ENCODE data around the gene PAPOLB.
"Not testable (repeated sequence)": the region's sequence is repeated elsewhere in the genome, so short reads cannot be mapped to it uniquely, and the experiment has no call there.

PAPOLB gene

DNA sequence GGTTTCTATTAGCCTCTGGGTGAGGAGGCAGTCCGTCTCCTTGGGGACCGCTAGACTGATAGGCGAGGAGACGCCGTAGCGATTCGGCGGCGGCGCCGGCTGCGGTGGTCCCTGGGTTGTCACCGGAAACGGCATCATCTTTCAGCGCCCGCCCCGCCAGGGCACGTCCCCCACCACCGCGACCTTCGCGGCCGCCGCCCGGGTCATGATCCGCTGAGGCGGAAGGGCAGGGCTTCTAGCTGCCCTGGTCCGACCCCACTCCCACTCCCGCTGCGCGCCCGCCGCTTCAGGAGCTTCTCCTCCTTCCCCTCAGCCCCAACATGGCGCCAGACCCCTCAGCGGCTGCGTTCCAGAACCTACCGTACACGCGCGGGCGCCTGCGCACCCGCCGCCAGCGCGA, at the start of gene PAPOLB:
Gene PAPOLB (minus strand): TSS at position 358 of the 400 bp plus-strand sequence. CDS start 220 bp downstream, at position 138.
- no peak for DNase-seq (ENCODE audit: low spot score)

DNA sequence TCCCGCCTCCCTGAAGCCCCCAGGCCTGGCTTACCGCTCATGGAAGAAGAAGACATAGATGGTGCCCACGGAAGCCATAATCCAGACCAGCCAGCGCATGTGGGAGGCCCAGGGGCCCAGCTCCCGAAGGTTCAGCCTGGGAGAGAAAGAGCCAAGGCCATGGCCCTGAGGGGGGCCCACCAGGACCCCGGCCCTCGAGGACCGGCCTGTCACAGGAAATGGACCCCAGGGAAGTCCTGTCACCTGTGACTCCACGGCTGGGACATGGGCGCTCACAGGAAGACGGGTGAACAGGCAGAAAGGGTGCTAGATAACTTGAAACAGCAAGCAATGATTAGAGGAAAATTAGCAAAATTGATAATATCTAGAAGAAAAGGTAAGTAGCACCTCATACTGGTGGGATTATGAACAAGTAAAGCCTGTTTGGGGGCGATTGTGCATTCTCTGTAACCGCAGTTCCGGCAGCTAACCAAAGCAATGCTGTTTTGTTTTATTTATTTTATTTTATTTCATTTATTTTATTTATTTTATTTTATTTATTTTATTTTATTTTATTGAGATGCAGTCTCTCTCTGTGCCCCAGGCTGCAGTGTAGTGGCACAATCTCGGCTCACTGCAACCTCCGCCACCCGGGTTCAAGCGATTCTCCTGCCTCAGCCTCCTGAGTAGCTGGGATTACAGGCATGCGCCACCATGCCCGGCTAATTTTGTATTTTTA, 49.4 kb upstream of the PAPOLB start:
- DNase-seq (ENCODE audit: low spot score): no peak

DNA sequence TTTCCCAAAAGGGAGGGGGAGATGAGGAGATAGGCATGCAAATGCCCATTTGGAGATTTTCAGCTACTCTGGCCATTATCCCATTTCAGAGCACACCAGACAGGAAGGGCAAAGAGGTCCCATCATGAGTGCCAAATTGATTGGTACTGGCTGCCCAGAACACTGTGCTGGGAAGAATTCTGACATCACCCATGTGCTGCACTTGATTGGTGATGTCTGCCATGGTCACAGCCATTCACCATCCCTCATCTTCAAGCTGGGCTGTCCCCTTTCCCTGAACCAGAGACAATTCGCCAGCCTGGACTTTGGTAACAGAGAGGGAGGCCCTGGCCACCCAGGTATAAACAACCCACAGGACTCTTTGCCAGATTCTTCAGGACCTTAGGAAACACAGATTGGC, 44.9 kb upstream of the PAPOLB start:
- no peak for DNase-seq (ENCODE audit: low spot score)

DNA sequence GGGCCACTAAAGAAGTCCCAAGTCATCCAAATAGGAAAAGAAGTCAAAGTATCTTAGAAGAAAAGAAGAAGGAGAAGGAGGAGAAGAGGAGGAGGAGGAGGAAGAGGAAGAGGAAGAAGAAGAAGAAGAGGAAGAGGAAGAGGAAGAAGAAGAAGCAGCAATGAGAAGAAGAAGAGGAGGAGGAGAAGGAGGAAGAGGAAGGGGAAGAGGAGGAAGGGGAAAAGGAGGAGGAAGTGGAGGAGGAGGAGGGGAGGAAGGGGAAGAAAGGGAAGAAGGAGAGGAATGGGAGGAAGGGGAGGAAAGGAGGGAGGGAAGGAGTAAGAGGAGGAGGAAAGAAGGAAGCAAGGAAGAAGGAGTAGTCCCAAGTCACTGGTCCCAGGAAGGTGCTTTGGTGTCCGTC, 43.3 kb upstream of the PAPOLB start:
- DNase-seq (ENCODE audit: low spot score): no peak

DNA sequence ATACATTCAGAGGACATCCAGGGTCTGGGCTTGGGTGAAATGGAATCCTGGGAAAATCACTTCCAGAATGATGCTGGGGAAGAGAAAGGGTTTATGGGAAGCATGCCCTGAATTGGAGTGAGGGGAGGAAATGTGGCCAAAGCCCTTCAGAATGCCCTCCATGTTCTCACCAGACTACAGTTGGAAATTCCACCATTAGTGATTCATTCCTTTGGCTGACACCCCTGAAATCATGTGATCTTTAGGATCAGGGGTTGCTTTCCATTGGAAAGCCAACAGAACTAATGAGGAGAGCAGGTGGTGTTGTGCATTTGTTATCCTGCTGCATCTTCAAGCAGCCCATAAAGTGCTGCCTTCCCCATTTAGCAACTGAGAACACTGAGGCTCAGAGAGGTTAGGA, 42.5 kb upstream of the PAPOLB start:
- DNase-seq (ENCODE audit: low spot score): no peak

DNA sequence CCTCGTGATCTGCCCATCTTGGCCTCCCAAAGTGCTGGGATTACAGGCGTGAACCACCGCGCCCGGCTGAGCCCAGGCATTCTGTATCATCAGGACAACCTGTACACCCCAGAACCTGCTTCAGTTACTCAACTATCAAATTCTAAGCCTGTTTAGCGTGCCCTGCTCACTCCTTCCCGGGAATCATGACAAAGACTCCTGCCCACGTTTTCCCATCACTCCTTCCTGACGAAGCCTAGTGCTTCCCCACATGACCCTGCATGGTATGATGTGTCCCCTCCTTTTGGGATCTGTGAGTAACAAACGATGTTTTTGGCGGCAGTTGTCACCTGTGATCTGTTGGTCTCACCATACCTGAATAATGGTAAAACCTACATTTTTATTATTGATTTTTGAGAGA, 33.9 kb upstream of the PAPOLB start:
- DNase-seq (ENCODE audit: low spot score): no peak

DNA sequence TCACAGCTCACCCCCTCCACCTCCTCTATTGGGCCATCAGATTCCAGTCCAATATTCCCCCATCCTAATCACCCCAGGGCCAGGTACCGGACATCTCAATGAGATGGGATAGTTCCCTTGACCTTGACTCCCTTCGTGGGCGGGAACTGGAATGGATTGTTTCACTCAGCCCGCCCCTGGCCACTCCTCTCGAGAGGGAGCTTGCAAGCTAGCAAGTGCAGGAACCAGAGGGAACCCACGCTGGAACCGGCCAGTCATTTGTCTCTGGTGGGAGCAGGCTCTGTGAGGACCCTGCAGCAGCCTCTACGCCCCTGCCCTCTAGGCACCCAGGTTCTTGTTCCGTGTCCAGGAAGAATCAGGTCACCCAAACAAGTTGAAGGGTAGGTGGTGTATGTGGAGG, 32.7 kb upstream of the PAPOLB start:
- DNase-seq (ENCODE audit: low spot score): no peak

DNA sequence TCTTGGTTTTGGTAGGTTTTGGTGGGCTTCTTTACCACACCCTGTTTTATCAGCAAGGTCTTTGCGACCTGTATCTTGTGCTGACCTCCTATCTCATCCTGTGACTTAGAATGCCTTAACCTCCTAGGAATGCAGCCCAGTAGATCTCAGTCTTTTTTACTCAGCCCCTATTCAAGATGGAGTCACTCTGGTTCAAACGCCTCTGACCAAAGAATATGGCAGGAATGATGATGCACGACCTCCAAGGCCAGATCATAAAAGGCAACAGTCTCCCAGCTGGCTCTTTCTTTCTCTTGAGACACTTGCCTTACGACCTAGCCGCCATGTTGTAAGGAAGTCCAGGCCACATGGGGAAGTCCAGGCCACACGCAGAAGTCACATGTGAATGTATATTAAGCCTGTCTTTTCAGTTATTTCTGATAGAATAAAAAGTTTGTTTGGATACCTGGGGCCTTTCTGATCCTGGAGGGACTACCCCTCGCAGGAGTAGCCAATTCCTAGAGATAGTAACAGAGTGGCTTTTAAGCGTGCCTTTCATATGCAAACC, 32.2 kb upstream of the PAPOLB start:
- DNase-seq (ENCODE audit: low spot score): no peak

DNA sequence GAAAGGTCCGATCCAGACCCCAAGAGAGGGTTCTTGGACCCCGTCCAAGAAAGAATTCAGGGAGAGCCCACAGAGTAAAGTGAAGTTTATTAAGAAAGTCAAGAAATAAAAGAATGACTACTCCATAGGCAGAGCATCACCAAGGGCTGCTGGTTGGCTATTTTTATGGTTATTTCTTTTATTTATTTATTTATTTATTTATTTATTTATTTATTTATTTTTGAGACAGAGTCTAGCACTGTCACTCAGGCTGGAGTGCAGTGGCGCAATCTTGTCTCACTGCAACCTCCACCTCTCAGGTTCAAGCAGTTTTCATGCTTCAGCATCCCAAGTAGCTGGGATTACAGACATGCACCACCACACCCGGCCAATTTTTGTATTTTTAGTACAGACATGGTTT, 31.4 kb upstream of the PAPOLB start:
- DNase-seq (ENCODE audit: low spot score): not testable (repeated sequence)

DNA sequence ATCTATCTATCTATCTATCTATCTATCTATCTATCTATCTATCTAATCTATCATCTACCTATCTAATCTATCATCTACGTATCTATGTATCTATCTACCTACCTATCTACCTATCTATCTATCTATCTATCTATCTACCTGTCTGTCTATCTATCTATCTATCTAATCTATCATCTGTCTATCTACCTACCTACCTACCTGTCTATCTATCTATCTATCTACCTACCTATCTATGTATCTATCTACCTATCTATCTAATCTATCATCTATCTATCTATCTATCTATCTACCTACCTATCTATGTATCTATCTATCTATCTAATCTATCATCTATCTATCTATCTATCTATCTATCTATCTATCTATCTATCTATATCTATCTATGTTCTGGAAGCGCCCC, 29.7 kb upstream of the PAPOLB start:
- DNase-seq (ENCODE audit: low spot score): not testable (repeated sequence)

DNA sequence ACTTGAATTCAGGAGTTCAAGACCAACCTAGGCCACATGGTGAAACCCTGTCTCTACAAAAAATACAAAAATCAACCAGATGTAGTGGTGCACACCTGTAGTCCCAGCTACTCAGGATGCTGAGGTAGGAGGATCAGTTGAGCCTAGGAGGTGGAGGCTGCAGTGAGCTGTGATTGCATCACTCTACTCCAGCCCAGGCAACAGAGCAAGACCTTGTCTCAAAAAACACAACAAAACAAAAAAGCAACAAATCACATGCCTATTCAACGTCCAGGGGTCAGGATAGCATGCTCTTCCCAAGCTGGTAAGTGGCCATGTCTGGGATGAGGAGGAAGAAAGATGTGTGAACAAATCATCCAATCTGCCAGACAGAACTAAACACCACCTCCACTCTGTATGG, 27.9 kb upstream of the PAPOLB start:
- no peak for DNase-seq (ENCODE audit: low spot score)

DNA sequence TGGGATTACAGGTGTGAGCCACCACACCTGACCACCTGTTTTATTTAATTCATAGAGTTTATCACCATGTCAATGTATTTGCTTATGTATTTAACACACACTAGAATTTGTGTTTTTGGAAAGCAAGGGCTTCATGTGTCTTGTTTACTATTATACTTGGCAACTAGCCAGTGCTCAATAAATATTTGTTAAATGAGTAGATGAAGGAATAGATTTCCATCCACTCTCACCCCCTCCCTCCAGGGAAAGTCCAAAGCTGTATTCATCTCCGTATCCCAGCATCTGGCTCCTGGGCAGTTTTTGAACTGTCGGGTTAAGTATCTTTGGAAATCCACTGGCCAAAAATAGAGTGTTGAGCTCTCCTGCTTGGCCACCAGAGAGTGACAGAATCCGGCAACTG, 26.3 kb upstream of the PAPOLB start:
- DNase-seq (ENCODE audit: low spot score): no peak

DNA sequence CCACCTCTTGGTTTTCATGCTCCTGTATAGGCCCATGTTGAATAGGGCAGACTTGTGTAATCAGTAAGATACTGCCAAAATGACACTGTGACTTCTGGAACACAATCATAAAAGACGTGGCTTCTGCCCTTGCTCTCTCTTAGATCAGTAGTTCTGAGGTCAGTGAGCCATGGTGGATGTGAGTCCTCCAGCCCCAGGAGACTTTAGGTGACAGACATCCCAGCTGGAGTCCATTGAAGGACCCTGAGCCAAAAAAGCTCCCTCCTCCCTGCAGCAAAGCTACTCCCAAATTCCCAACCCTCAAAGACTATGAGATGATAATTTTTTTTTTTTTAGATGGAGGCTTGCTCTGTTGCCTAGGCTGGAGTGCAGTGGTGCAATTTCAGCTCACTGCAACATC, 24.8 kb upstream of the PAPOLB start:
- no peak for DNase-seq (ENCODE audit: low spot score)

DNA sequence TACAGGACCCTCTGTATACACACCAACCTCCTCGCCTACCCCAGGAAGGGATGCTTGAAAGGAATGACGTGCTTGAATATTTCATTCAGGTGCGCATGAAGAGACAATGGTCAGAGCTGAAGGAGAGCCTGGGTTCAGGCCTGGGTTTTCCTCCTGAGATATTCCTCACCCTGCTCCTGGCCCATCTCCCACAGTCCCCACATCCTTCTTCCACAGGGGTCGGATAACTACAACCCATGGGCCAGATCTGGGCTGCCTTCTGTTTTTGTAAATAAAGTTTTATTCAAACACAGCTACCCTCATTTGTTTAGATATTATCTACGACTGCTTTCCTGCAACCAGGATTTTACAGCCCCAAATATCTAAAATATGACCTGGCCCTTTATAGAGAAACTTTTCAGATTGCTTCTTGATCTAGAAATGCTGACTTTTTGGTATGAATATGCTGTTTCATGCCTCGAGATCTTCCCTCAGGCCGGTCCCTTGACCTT, 23.5 kb upstream of the PAPOLB start:
- no peak for DNase-seq (ENCODE audit: low spot score)

DNA sequence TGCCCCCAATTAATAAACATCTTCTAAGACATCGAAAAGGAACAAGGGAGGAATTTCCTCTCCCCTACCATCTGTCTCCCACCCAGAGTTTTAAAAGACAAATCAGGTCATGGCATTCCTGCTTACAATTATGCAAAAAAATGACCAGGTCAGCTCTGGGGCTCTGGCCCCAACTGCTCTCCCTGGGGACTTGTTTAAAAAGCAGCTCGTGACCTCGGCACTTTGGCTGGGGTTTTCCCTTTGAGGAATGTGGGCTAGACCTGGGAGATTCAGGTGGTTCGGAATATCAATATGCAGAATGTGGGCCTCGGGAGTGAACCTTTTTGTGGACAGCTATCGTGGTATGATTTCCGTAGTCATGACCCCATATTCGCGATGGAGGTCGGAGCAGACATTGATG, 22.3 kb upstream of the PAPOLB start:
- no peak for DNase-seq (ENCODE audit: low spot score)

DNA sequence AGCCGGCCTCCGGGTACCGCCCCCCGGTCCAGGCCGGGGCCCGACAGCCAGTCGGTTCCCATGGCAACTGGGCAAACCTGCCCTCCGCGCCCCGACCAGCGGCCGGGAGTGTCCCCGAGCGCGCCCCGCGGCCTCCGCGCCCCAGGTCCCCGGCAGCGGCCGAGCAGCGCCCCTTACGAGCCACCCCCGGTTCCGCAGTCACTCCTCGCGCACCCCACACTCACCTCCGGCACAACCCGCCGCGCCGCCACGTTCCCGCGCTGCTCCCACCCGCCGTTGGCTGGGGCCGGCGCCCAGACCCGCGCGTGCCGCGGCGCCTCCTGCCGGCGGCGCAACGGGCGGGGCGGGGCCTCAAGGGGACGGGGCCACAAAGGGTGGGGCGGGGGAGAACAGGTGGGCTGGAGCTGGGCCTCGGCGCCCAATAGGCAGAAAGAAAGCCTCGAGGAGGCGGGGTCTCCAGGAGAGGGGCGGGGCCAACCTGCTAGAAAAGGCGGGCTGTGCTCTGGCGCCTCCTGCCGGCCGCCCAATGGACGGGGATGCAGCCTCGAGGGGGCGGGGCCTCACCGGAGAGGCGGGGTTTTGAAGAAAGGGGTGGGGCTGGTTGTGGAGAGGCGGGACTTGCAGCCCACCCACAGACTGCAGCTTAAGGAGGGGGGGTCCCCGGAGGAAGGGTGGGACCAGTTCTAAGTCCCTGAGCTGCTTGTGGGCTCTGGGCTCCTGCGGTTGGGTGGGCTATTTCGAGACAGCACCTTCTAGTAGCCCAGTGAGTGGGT, 21.7 kb upstream of the PAPOLB start, which contains the start of gene RADIL:
Gene RADIL (minus strand): TSS at position 345 of the 773 bp plus-strand sequence. CDS start 5,577 bp downstream, outside the sequence.
- no peak for DNase-seq (ENCODE audit: low spot score)

DNA sequence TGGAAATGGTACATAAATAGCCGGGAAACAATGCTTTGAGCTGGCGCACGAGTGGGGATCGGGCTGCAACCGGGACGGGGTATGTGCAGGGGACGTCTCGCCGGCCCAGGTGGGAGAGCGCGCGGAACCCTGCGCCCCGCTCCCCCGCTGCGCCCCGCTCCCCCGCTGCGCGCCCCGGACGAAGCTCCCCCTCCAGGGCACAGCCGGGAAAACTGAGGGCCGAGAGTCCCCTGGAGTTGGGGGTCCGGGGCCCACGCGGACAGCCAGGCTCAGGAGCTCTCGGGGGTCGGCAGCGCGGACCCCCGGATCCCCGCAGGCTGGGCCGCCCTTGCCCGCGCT, 21.2 kb upstream of the PAPOLB start:
- no peak for DNase-seq (ENCODE audit: low spot score)

DNA sequence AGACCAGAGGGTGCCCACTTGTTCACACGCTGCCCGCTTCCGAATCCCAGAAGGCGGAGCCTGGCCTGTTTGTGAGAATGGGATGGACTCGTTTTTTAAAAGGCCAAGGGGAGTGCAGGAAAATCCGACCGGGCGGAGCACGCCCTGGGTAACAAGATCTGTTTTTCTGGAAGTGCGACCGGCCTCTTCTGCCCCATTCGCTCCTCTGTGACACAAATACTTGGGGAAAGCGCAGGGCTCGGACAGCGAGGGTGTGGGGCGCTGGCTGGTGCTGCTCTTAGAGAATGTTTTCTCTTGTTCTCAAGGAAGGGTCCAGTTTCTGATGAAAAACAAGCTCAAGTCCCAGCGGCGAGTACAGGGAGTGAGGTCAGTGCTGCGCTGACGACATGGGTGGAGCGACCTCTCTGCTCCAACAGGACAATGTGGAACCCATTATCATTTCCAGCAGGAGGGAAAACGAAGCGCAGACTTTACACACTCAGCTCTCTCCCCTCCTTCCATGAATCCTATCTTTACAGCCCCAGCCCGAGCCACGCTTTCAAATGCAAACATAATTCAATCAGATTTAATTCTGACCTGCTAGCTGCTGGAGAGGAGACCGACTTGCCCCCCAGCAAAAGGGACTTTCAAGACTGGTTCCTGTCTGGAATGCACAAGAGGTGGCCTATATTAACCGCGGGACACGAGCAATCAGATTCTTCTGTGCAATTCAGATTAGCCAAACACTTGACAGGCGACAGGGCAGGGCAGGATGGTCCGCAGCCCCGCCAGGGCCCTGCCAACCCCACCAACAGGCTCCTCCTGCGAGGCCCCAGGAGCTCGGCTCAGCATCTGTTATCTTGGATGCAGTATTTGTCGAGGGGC, 20.6 kb upstream of the PAPOLB start:
- DNase-seq (ENCODE audit: low spot score): no peak

DNA sequence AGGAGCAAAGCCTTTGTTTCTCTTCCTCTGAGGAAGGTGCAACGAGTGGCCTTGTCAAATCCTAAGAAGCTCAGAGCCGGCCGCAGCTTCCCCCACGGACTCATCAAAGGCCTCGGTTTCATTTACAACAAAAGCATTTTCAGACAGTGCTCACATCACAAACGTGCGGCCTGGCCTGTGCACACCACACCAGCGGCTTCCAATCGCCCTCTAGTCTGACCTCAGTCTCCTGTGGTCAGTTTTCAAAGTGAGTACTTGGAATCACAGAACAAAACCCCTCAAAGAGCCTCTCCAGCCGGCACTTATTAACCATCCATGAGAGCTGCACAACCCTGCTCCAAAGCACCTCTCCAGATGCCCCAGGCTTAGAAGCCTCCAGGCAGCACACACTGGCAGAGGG, 18.4 kb upstream of the PAPOLB start:
- no peak for DNase-seq (ENCODE audit: low spot score)

DNA sequence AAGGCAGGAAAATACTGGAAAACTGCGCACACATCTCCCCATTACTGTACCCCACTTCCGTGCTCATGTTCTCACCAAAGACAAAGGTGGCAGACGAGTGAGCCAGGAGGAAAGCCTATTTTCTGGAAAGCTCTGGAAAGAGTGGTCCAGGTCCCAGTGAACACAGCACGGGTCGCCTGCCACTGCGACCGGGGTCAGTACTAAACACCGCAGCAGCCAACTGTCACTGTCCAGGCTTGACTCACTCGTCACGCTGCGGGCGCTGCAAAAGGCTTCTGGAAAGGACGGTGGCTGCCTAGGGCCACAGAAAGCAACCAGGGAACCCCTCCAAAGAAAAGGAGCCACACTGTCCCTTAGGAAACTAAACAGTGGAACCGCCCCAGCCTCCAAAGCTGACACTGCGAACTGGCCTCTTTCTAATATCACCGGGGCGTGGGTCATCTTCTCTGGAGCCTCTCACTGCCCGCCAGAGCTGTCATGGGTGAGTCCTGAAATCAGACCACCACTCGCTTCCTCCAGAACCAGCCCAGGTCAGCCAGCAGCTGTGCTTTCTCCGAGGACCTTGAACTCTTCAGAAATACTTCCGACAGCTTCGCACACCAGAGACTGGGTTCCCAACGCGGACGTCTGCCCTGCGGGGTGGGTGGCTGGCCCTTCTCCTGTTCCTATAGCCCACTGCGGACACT, 17.7 kb upstream of the PAPOLB start:
- DNase-seq (ENCODE audit: low spot score): no peak

Data from HuH-7.5 (cell line).